ENCODE results near the gene MBP.

GRCh38 chr18:77014538-77014937, 118.0 kb downstream of the MBP start:
- TF ChIP-seq POLR2A (IDR thresholded peaks at IDR 0.05): no peak
- TF ChIP-seq CTCF (IDR thresholded peaks at IDR 0.05): no peak
